Loucy (cell line): Measurements from ENCODE around the gene GLT1D1.

Experiments
- EZH2phosphoT487 ChIP-seq: fragments of 200-600 bp; IDR thresholded peaks from 2 replicates; pipeline ENCODE4 v1.6.1; 2018; ENCODE audit warnings: antibody characterized with exemption, mild to moderate bottlenecking, moderate library complexity, borderline replicate concordance
- TF ChIP-seq, protein P1 (sequence below): fragments of 200-600 bp; sonication (generic); conservative IDR thresholded peaks from 2 replicates; pipeline ENCODE4 v1.5.1; 2014; ENCODE audit warnings: mild to moderate bottlenecking, antibody characterized with exemption, low read length

DNA sequence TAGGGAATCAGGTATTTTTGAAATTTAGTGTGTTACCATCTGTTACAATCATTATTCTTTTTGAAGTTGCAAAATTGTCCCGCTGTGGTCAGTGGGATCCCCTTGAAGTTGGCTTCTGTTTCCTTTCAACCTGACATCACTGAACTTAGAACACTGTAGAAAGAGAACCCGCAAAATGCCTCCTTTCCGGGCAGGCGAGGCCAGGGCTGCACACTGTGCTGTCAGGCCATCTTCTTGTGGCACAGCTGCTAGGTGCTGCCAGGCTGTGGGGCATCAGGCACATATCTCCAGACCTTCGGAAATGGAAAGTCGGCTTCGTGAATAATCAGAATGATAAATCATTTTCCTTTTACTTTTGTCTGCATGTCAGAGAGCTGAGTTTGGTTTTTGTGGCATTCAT lies 103.5 kb downstream of the GLT1D1 start:
- TF ChIP-seq, protein P1, sequence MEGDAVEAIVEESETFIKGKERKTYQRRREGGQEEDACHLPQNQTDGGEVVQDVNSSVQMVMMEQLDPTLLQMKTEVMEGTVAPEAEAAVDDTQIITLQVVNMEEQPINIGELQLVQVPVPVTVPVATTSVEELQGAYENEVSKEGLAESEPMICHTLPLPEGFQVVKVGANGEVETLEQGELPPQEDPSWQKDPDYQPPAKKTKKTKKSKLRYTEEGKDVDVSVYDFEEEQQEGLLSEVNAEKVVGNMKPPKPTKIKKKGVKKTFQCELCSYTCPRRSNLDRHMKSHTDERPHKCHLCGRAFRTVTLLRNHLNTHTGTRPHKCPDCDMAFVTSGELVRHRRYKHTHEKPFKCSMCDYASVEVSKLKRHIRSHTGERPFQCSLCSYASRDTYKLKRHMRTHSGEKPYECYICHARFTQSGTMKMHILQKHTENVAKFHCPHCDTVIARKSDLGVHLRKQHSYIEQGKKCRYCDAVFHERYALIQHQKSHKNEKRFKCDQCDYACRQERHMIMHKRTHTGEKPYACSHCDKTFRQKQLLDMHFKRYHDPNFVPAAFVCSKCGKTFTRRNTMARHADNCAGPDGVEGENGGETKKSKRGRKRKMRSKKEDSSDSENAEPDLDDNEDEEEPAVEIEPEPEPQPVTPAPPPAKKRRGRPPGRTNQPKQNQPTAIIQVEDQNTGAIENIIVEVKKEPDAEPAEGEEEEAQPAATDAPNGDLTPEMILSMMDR = no peak
- no peak for TF ChIP-seq EZH2phosphoT487
